ENCODE measurements around the gene CDK11A. TPM values are rescaled to one million over a fixed set of nuclear protein-coding genes. Genes with fewer than 3 reads are reported as not detected.
"Not testable (repeated sequence)": the region's sequence is repeated elsewhere in the genome, so short reads cannot be mapped to it uniquely, and the experiment has no call there.

CDK11A gene
- total RNA-seq (2021) = 56.1 and 58.9 TPM in 2 replicates
- percentile 74 among the genes with signal in this experiment for Bru-seq, nascent RNA
- BruChase-seq, experiment 1, labeled RNA remaining after a 2-hour chase = percentile 87 among the genes with signal in this experiment
- BruChase-seq, experiment 2, labeled RNA remaining after a 6-hour chase = percentile 95 among the genes with signal in this experiment
- long read RNA-seq, partial matches to known transcripts = 0 of 13 reads
- long read RNA-seq, other reads (novel, unspliced or antisense) = 12 of 13 reads

DNA sequence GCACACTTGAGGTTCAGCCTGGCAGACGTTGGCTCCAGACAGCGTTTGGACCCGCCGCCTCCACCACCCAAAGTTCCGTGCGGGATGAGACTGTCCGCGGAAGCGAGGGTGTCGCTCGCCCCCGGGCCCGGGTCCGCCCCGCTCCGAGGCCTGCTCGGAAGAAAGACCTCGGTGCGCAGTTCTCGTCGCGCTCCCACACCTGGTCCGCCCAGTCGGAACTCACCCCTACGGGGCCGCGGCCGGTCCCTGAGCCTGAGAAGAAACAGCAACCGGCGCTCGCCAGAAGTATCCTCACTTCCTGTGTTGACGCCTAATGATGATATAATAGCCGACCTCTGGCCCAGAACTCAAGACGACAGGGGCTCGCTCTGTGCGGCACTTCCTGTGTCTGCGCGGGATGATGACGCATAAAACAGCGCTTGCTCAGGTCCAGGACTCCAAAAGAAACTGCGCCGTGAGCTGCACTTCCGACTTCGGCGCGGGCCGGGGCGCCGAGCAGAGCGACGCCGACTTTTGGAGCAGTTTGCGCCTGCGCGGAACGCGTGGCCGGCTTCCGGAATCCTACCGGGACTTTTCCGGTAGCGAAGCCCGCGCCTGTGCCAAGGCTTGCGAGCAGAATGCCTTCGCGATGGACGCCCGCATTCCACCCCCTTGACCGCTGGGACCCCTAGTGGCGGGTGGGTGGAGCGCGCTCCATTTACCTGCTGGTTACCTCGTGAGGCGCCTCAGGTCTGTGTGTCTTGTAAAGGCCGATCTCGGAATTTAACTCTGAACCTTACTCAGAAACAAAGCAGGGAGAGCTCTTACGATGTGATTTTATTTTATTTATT is at the start of gene CDK11A:
Gene CDK11A, minus strand, starts transcription at position 323 of the 830 bp plus-strand sequence. CDS start 1,539 bp downstream, outside the sequence.
- not testable (repeated sequence) for BruUV-seq (replicated peaks); H3K27me3 ChIP-seq (replicated peaks; ENCODE audit: insufficient read depth, low read depth, low read length, poor library complexity); H3K4me1 ChIP-seq (ENCODE audit: insufficient read depth, low read length, poor library complexity, severe bottlenecking); H3K9me3 ChIP-seq (ENCODE audit: low read depth, low read length, poor library complexity, severe bottlenecking)
- intact Hi-C loops (cut with micrococcal nuclease; ENCODE audit: unreplicated experiment) = loop anchor here (5.0 kb wide), 2 partner anchors 67 to 183 kb away; partner anchors contain the start of gene CDK11B
- H3K27ac ChIP-seq (ENCODE audit: low read depth, low read length, poor library complexity, severe bottlenecking) = peak within 1 kb of the TSS; percentile 89
- TF ChIP-seq, protein P1, sequence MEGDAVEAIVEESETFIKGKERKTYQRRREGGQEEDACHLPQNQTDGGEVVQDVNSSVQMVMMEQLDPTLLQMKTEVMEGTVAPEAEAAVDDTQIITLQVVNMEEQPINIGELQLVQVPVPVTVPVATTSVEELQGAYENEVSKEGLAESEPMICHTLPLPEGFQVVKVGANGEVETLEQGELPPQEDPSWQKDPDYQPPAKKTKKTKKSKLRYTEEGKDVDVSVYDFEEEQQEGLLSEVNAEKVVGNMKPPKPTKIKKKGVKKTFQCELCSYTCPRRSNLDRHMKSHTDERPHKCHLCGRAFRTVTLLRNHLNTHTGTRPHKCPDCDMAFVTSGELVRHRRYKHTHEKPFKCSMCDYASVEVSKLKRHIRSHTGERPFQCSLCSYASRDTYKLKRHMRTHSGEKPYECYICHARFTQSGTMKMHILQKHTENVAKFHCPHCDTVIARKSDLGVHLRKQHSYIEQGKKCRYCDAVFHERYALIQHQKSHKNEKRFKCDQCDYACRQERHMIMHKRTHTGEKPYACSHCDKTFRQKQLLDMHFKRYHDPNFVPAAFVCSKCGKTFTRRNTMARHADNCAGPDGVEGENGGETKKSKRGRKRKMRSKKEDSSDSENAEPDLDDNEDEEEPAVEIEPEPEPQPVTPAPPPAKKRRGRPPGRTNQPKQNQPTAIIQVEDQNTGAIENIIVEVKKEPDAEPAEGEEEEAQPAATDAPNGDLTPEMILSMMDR (conservative IDR thresholded peaks at IDR 0.05; ENCODE audit: low read depth, low read length) = peak; percentile 45; the same call in 1 of the 2 replicates
- H3K4me3 ChIP-seq (ENCODE audit: low read depth, low read length, poor library complexity, severe bottlenecking) = peak within 1 kb of the TSS; percentile 72
- DNase-seq (ENCODE audit: low spot score) = peak; percentile 100
- ChIA-PET CTCF (interaction anchor here (0.6 kb wide), 2 partner anchors 22 to 60 kb away, joined by 3 read pairs; no protein-coding TSS in a partner anchor), POLR2A (ENCODE audit: low non-redundant PET) (interaction anchor here (0.6 to 0.7 kb wide), 2 partner anchors 154 to 181 kb away, joined by 3 to 9 read pairs; no protein-coding TSS in a partner anchor)
- peaks cover 11% of the 10 kb centered on the region for H3K36me3 ChIP-seq (ENCODE audit: insufficient read depth, low read length, poor library complexity, severe bottlenecking)

DNA sequence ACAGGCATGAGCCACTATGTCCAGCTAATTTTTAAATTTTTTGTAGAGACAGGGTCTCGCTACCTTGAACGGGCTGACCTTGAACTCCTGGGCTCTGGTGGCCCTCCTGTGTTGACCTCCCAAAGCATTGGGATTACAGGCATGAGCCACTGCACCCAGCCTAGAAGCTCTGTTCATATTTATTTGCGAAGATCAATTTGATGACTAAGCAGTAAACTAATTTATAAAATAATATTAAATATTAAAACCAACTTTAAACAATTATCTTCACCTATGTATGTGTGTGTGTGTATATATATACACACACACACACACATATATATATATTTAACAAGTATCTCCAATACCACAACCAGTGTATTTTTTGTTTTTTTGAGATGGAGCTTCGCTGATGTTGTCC is 49.7 kb upstream of the CDK11A start:
- no peak overlapping the region for H3K4me3 ChIP-seq (ENCODE audit: low read depth, low read length, poor library complexity, severe bottlenecking)
- intact Hi-C loops (cut with micrococcal nuclease; ENCODE audit: unreplicated experiment) = no loop called here
- no TSS peak for BruUV-seq (replicated peaks)
- peaks cover 13% of the 10 kb centered on the region for H3K9me3 ChIP-seq (ENCODE audit: low read depth, low read length, poor library complexity, severe bottlenecking)
- DNase-seq (ENCODE audit: low spot score) = no peak
- no peak overlapping the region for H3K27ac ChIP-seq (ENCODE audit: low read depth, low read length, poor library complexity, severe bottlenecking)
- no peak for TF ChIP-seq EZH2 (IDR thresholded peaks at IDR 0.05; ENCODE audit: borderline replicate concordance, low read depth, low read length, poor library complexity, severe bottlenecking)
- TF ChIP-seq, protein P1 (conservative IDR thresholded peaks at IDR 0.05; ENCODE audit: low read depth, low read length) = no peak
- ChIA-PET POLR2A (ENCODE audit: low non-redundant PET) (interaction anchor here (0.6 kb wide), 1 partner anchor 16 kb away, joined by 3 read pairs; no protein-coding TSS in a partner anchor), CTCF (no interaction called here)
- H3K36me3 ChIP-seq (ENCODE audit: insufficient read depth, low read length, poor library complexity, severe bottlenecking) = peaks cover 19% of the 10 kb centered on the region
- peaks cover 7% of the 10 kb centered on the region for H3K4me1 ChIP-seq (ENCODE audit: insufficient read depth, low read length, poor library complexity, severe bottlenecking)
- no peaks in the 10 kb centered on the region for H3K27me3 ChIP-seq (replicated peaks; ENCODE audit: insufficient read depth, low read depth, low read length, poor library complexity)

DNA sequence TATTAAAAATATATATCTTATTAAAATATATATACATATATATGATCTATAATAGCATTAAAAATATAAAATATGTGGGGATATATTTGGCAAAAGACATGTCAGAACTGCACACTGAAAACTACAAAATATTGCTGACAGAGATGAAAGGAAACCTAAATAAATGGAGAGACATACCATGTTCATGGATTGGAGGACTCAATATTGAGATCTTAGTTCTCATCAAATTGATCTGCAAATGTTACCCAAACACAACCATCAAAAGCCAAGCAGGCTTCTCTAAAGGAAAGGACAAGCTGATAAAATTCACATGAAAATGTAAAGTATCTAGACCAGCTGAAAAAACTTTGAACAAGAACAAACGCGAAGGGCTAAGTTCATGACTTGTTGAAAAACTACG is 46.9 kb upstream of the CDK11A start:
- no peak overlapping the region for H3K27ac ChIP-seq (ENCODE audit: low read depth, low read length, poor library complexity, severe bottlenecking)
- CTCF ChIA-PET = no interaction called here
- no peak for DNase-seq (ENCODE audit: low spot score)
- peaks cover 23% of the 10 kb centered on the region for H3K36me3 ChIP-seq (ENCODE audit: insufficient read depth, low read length, poor library complexity, severe bottlenecking)
- POLR2A ChIA-PET (ENCODE audit: low non-redundant PET) = no interaction called here
- H3K4me3 ChIP-seq (ENCODE audit: low read depth, low read length, poor library complexity, severe bottlenecking) = no peak overlapping the region
- no peak for TF ChIP-seq EZH2 (IDR thresholded peaks at IDR 0.05; ENCODE audit: borderline replicate concordance, low read depth, low read length, poor library complexity, severe bottlenecking)
- TF ChIP-seq, protein P1 (conservative IDR thresholded peaks at IDR 0.05; ENCODE audit: low read depth, low read length) = no peak
- no TSS peak for BruUV-seq (replicated peaks)
- intact Hi-C loops (cut with micrococcal nuclease; ENCODE audit: unreplicated experiment) = no loop called here
- peaks cover 13% of the 10 kb centered on the region for H3K9me3 ChIP-seq (ENCODE audit: low read depth, low read length, poor library complexity, severe bottlenecking)
- peaks cover 3% of the 10 kb centered on the region for H3K4me1 ChIP-seq (ENCODE audit: insufficient read depth, low read length, poor library complexity, severe bottlenecking)
- H3K27me3 ChIP-seq (replicated peaks; ENCODE audit: insufficient read depth, low read depth, low read length, poor library complexity) = no peaks in the 10 kb centered on the region
